Measurements from ENCODE around the gene ZNF90. TPM values are rescaled to one million over a fixed set of nuclear protein-coding genes. Genes with fewer than 3 reads are reported as not detected.
"Not testable (repeated sequence)": the region's sequence is repeated elsewhere in the genome, so short reads cannot be mapped to it uniquely, and the experiment has no call there.

Gene ZNF90
- total RNA-seq, result 0.94 TPM
- long read RNA-seq, result 0 reads

DNA sequence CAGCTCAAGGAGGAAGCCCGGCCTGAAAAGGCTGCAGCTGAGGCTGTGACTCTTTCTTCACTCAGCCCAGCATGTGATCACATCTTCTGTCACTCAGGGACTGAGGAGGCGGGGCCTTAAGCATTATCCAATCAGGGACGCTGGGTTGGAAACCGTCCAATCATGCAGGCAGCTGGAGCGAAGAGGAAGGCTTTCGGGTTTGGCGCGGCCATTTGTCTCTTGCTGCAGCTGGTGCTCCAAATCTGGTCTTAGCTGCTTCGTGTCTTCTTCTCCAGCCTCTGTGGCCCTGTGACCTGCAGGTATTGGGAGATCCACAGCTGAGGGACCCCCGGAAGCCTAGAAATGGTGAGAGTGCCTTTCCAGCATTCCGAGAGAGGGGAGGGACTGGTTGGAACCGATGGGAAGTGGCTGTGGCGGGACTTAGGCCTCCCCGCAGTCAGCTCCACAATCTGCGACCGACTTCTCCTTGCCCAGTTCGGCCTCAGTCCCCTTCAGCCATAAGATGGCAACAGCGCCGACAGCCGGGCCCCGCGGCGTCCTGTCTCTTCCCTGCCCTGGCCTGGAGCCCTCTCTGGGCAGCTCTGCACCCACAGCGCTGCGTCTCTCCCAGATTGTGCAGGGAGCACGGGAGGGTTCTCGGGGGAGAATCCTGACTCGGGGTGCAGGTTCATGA lies at the start of gene ZNF90:
ZNF90 (plus strand) TSS at position 210 of the 673 bp plus-strand sequence; CDS start at position 343, 133 bp downstream.
- peak; percentile 95 for DNase-seq (ENCODE audit: low spot score)
- intact Hi-C loops (cut with DNase I), result no loop called here

- no peak for DNase-seq (ENCODE audit: low spot score)
- intact Hi-C loops (cut with DNase I), result no loop called here
These were observed 49.2 kb upstream of the ZNF90 start for GRCh38 chr19:20028611-20029010.

DNA sequence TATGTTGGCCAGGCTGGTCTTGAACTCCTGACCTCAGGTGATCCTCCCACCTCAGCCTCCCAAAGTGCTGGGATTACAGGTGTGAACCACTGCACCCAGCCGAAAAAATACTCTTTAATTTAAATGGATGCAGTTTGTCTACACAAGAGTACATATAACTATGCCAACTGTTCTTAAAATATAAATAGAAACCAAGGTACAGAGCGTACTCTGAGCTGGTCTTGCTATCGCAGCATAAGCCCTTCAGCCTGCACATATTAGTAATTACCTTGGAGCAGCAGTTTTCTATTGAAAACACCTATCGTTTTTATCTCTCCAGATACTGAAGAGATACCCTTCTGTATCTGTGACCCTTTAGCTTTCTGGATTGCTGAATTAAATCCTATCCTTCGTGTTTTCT lies 41.9 kb upstream of the ZNF90 start:
- no peak for DNase-seq (ENCODE audit: low spot score)
- intact Hi-C loops (cut with DNase I), result no loop called here

GRCh38 chr19:20038358-20039202 lies 39.2 kb upstream of the ZNF90 start:
- DNase-seq (ENCODE audit: low spot score), result no peak
- intact Hi-C loops (cut with DNase I), result loop anchor here (1.0 kb wide), 1 partner anchor 14 kb away; no protein-coding TSS in a partner anchor

- DNase-seq (ENCODE audit: low spot score), result peak; percentile 93
- intact Hi-C loops (cut with DNase I), result loop anchor here (1.0 kb wide), 1 partner anchor 13 kb away; no protein-coding TSS in a partner anchor
These were observed 38.5 kb upstream of the ZNF90 start, which contains the start of gene ZNF682 for GRCh38 chr19:20039203-20039723. TSS of gene ZNF682 (minus strand) at chr19:20039505. CDS start at chr19:20039345, 160 bp downstream.

DNA sequence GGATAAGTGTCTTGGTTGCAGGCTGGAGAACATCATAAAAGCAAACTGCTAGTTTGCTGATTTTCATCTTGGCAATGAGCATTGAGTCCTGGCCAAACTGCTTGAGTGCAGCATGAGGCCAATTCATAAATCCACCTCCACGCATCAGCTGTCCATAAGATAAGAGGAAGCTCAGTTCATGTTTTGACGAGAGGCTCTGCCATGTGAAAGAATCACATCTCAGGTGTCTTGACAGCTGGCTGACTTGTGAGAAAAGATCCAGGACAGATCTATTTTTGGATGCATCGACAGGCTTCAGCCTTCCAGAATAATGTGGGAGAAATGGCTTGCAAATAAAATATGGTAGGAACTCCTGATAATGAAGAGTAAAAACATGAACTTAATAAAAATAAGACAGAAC lies 33.1 kb upstream of the ZNF90 start:
- no peak for DNase-seq (ENCODE audit: low spot score)
- intact Hi-C loops (cut with DNase I), result no loop called here

- DNase-seq (ENCODE audit: low spot score); intact Hi-C loops (cut with DNase I): not testable (repeated sequence)
These were observed 32.1 kb upstream of the ZNF90 start for GRCh38 chr19:20045742-20046141.

- intact Hi-C loops (cut with DNase I), result loop anchor here (1.0 kb wide), 1 partner anchor 13 kb away; the partner anchor contains the start of gene ZNF682
- DNase-seq (ENCODE audit: low spot score), result peak; percentile 96
These were observed 25.7 kb upstream of the ZNF90 start for GRCh38 chr19:20051841-20052768.

- DNase-seq (ENCODE audit: low spot score); intact Hi-C loops (cut with DNase I): not testable (repeated sequence)
These were observed 19.1 kb upstream of the ZNF90 start for GRCh38 chr19:20058738-20059137.

DNA sequence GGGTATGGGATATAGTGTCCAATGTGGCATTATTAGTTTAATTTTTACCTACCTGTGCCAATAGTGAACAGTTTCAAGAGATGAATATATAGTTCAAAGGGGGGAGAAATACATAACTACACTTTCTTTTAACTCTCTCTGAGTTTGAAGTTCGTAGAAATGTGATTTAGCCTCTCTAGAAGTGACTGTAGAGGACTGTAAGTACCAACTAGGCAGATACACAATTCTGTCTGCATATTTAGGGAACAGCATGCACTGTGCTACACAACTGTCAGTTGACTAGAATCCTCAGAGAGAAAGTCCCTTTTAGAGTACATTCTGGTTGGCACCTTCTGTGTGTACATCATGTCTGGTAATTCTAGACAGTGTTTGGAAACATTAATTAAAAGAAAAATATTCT lies 17.5 kb upstream of the ZNF90 start:
- intact Hi-C loops (cut with DNase I), result no loop called here
- DNase-seq (ENCODE audit: low spot score), result no peak

DNA sequence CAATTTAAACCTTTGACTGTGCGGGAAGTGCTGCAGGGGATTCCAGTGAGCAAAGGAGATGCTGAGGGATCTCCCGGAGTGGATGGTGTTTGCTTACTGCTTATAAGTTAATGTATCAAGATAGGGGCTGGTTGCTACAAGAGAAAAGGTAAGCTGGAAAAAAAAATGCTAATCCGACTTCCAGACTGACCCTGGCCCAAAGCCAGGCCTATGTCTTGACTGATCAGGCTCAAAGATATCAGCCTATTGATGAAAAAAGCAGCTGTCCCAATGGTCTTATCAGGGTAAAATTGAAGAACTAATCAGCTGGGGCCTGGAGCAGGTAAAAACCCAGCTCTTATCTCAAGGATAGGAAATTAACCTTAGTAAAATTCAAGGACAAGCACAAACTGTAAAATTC lies 10.9 kb upstream of the ZNF90 start:
- DNase-seq (ENCODE audit: low spot score), result no peak
- intact Hi-C loops (cut with DNase I), result no loop called here

- intact Hi-C loops (cut with DNase I), result no loop called here
- no peak for DNase-seq (ENCODE audit: low spot score)
These were observed 9.9 kb upstream of the ZNF90 start for GRCh38 chr19:20067943-20068342.

GRCh38 chr19:20068559-20068958 lies 9.2 kb upstream of the ZNF90 start:
- DNase-seq (ENCODE audit: low spot score); intact Hi-C loops (cut with DNase I): not testable (repeated sequence)

GRCh38 chr19:20070691-20071090 lies 7.1 kb upstream of the ZNF90 start:
- intact Hi-C loops (cut with DNase I), result no loop called here
- DNase-seq (ENCODE audit: low spot score), result no peak

DNA sequence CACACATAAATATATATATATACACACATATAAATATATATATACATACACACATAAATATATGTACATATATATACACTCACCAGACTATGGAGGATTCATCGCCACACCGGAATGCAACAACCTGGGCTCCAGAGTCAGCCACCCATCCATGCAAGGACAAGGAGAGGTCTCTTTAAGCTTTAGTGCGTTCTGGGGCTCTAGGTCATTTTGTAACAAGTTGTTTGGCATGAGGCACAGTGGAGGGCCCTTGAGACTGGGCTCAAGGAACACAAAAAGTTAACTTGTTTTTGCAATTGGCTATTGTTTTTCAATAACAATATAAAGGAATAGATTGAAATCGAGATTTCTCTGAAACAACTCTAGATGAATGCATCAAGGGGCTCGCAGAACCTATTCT lies 4.9 kb upstream of the ZNF90 start:
- intact Hi-C loops (cut with DNase I), result no loop called here
- no peak for DNase-seq (ENCODE audit: low spot score)

GRCh38 chr19:20078581-20079031 lies 806 bp downstream of the ZNF90 start:
- no peak for DNase-seq (ENCODE audit: low spot score)
- intact Hi-C loops (cut with DNase I), result no loop called here

DNA sequence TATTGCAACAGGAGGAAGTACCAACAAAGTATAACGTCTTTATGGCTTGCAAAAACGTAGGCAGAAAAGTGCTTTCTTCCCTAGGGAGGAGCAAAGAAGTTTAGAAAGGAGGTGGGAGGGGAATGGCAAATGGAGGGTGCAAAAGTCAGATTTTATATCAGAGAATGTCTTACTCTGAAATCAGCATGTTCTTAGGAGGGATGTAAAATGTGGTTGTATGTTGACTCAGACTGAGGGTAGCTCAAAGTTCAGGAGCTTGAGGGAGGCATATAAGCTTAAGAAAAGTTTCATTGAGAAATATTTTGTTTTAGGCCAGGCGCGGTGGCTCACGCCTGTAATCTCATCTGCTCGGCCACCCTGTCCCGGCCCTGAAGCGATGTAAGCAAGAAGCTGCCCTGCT lies 1.7 kb downstream of the ZNF90 start:
- intact Hi-C loops (cut with DNase I), result no loop called here
- DNase-seq (ENCODE audit: low spot score), result no peak

GRCh38 chr19:20080656-20081055 lies 2.9 kb downstream of the ZNF90 start:
- no peak for DNase-seq (ENCODE audit: low spot score)
- intact Hi-C loops (cut with DNase I), result no loop called here

- intact Hi-C loops (cut with DNase I); DNase-seq (ENCODE audit: low spot score): not testable (repeated sequence)
These were observed 4.5 kb downstream of the ZNF90 start for GRCh38 chr19:20082232-20082833.

Data from cardiac septum (tissue), 1 donor.